Brain microvascular endothelial cell (primary cell): ENCODE results near the gene CRTC1.
A peak's percentile ranks its signal among the peaks of the same experiment; 100 is the strongest.

ENCODE experiments used
- DNase-seq: peaks from one replicate; pipeline ENCODE4 v3.0.0-alpha.2; 2020
- H3K27ac ChIP-seq: fragments of 250-450 bp; sonication (Bioruptor Pico); 2 replicates; pipeline ENCODE4 v1.5.1; 2020; ENCODE audit warnings: mild to moderate bottlenecking, moderate library complexity
- H3K27me3 ChIP-seq: fragments of 250-450 bp; sonication (Bioruptor Pico); replicated peaks from 2 replicates; pipeline ENCODE4 v1.5.1; 2020; ENCODE audit warnings: mild to moderate bottlenecking
- H3K36me3 ChIP-seq: fragments of 250-450 bp; sonication (Bioruptor Pico); replicated peaks from 2 replicates; pipeline ENCODE4 v1.5.1; 2020; ENCODE audit warnings: mild to moderate bottlenecking
- H3K4me3 ChIP-seq: 2 replicates; pipeline ENCODE4 v1.5.1; 2011; ENCODE audit warnings: low read depth, mild to moderate bottlenecking, control low read depth, low read length, moderate library complexity
- CTCF ChIP-seq: IDR thresholded peaks from 2 replicates; pipeline ENCODE4 v1.5.1; 2011; ENCODE audit warnings: low read depth, mild to moderate bottlenecking, moderate library complexity, low read length, control low read depth, inconsistent platforms; ENCODE audit errors: missing control alignments
- in situ Hi-C: cut with HindIII; loops from 2 replicates; pipeline ENCODE4 v1.10.0; 2017; ENCODE audit warnings: low sequenced_read_pairs, low pct_ligation_motif_present

The CRTC1 gene

DNA sequence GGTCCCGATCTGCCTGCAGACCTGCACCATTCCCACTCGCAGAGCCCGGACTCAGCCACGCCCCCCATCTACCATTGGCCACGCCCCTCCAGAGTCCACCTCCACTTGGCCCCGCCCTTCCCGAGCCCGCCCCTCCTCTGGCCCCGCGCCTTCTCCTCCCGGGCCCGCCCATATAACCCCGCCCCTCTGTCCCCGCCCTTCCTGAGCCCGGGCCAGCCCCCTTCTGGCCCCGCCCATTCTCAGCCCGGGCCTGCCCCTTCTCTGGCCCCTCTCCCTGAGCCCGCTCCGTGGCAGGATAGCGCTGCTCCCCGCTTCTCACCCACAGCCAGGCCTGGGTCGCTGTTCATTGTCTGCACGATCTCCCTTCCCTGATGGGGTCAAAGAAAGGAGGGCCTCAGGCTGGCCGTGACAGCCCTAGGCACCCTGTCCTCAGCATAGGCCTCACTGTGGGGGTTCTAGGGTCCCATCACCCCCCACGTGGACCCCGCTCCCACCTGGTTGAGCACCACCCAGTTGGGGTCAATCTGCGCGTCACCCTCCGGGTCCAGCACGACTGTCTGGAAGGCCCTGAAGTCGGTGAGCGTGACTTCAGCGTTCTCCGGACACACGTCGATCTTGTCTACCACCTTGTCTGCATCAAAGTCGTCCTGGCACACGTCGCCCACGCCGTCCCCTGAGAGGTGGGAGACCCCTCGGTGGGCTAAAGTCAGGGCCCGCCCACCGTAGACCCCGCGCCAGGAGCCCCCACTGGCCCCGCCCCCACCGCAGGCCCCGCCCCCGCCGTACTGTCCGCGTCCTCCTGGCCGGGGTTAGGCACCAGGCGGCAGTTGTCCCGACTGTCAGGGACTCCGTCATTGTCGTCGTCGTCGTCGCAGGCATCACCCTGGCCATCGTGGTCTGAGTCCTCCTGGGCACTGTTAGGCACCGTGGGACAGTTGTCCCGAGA, 102.0 kb downstream of the CRTC1 start:
- H3K27me3 ChIP-seq: peaks cover 41% of the 10 kb centered on the region
- no peak overlapping the region for H3K27ac ChIP-seq
- DNase-seq: peak; percentile 33
- no peak overlapping the region for H3K4me3 ChIP-seq
- in situ Hi-C loops: no loop called here
- H3K36me3 ChIP-seq: no peaks in the 10 kb centered on the region
- no peak for TF ChIP-seq CTCF

DNA sequence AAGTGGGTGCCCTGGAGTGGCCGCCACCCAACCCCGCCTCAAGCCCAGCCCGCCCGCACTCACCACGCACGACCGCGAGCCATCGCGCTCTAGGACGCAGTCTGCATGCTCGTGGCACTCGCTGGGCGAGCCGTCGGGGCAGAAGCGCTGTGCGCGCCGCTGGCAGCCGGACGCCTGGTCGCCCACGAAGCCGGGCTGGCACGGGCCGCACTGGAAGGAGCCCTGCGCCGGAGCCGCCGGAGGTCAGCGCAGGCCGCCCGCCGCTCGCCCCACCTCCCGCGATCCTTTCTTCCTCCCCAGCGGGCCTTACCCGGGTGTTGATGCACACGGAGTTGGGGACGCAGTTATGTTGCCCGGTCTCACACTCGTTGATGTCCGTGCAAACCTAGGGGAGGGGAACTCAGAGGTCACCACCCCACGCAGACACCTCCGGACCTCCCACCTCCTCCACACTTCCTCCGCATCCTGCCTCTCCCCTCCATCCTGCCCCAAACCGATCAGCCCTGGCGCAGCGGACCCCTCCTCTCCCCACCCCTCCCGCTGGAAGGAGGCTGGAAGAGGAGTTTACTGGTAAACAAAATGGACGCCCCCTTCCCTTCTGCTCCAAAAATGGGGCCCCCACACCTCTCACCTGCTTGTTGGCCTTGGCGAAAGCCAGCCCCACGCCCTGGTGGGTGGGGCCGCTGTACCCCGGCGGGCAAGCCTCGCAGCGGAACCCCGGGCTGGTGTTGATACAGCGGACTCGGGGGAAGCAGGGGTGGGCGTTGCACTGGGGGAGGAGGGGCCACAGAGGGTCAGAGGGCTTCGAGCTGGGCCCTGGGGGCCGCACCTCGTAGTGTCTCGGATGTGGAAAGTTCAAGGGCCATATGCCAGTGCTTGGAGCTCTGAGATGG, 105.3 kb downstream of the CRTC1 start:
- in situ Hi-C loops: no loop called here

DNA sequence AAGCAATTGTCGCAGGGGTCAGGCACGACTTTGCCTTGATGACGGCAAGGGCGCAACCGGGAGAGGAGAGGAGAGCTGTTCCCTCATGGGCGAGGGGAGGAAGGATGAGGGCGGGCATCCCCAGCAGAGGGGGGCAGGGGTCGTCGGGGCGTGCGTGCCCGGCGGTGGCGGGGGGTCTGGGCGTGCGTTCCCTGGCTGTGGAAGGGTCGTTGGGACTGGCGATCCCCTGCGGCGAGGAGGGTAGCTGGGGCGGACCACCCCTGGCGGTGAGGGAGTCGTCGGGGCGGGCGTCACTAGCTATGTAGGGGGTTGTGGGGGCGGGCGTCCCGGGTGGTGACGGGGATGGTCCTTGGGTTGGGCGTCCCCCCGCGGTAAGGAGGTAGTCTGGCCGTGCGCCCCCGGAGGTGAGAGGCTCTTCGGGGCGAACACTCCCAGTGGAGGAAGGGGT, 106.0 kb downstream of the CRTC1 start:
- Histone ChIP-seq H3K27me3 (peaks cover 70% of the 10 kb centered on the region), H3K4me3 (no peak overlapping the region), H3K36me3 (no peaks in the 10 kb centered on the region), H3K27ac (no peak overlapping the region)
- no peak for TF ChIP-seq CTCF
- DNase-seq: no peak
- in situ Hi-C loops: no loop called here

More for the DNA sequence above, 105.3 kb downstream of the CRTC1 start:
- Histone ChIP-seq H3K27ac (no peak overlapping the region), H3K27me3 (peaks cover 70% of the 10 kb centered on the region), H3K36me3 (no peaks in the 10 kb centered on the region), H3K4me3 (no peak overlapping the region)
- TF ChIP-seq CTCF: no peak
- no peak for DNase-seq

GRCh38 chr19:18789883-18790565, 106.5 kb downstream of the CRTC1 start:
- in situ Hi-C loops: no loop called here
- no peak for DNase-seq
- Histone ChIP-seq H3K27ac (no peak overlapping the region), H3K27me3 (peaks cover 70% of the 10 kb centered on the region), H3K4me3 (no peak overlapping the region), H3K36me3 (no peaks in the 10 kb centered on the region)
- TF ChIP-seq CTCF: no peak

GRCh38 chr19:18790566-18791314, 107.3 kb downstream of the CRTC1 start, which contains the start of gene COMP:
COMP (minus strand) TSS chr19:18791305; CDS start chr19:18791269, 36 bp downstream.
- Histone ChIP-seq H3K36me3 (no peaks in the 10 kb centered on the region), H3K27ac (no peak within 1 kb of the TSS), H3K4me3 (no peak within 1 kb of the TSS), H3K27me3 (peaks cover 75% of the 10 kb centered on the region)
- TF ChIP-seq CTCF: no peak
- no peak for DNase-seq
- in situ Hi-C loops: no loop called here
